ENCODE results near the gene ADGRG3.
"Not testable (repeated sequence)": the region's sequence is repeated elsewhere in the genome, so short reads cannot be mapped to it uniquely, and the experiment has no call there.

The ADGRG3 gene

GRCh38 chr16:57661936-57662906, 5.9 kb upstream of the ADGRG3 start:
- no peak for DNase-seq (ENCODE audit: extremely low read depth in 1 of 2, low read depth in 1 of 2)

GRCh38 chr16:57663436-57663835, 4.7 kb upstream of the ADGRG3 start:
- no peak for DNase-seq (ENCODE audit: extremely low read depth in 1 of 2, low read depth in 1 of 2)

GRCh38 chr16:57663917-57664661, 4.0 kb upstream of the ADGRG3 start:
- no peak for DNase-seq (ENCODE audit: extremely low read depth in 1 of 2, low read depth in 1 of 2)

GRCh38 chr16:57664662-57665025, 3.5 kb upstream of the ADGRG3 start:
- DNase-seq (ENCODE audit: extremely low read depth in 1 of 2, low read depth in 1 of 2): no peak

GRCh38 chr16:57665541-57665940, 2.6 kb upstream of the ADGRG3 start:
- DNase-seq (ENCODE audit: extremely low read depth in 1 of 2, low read depth in 1 of 2): no peak

- no peak for DNase-seq (ENCODE audit: extremely low read depth in 1 of 2, low read depth in 1 of 2)
Observed at GRCh38 chr16:57666353-57667047, 1.6 kb upstream of the ADGRG3 start.

- no peak for DNase-seq (ENCODE audit: extremely low read depth in 1 of 2, low read depth in 1 of 2)
Observed at GRCh38 chr16:57667048-57667525, 1.0 kb upstream of the ADGRG3 start.

- no peak for DNase-seq (ENCODE audit: extremely low read depth in 1 of 2, low read depth in 1 of 2)
Observed at GRCh38 chr16:57667526-57668262, 412 bp upstream of the ADGRG3 start.

GRCh38 chr16:57668630-57669475, 747 bp downstream of the ADGRG3 start:
- DNase-seq (ENCODE audit: extremely low read depth in 1 of 2, low read depth in 1 of 2): no peak

- DNase-seq (ENCODE audit: extremely low read depth in 1 of 2, low read depth in 1 of 2): no peak
Observed at GRCh38 chr16:57669476-57670162, 1.5 kb downstream of the ADGRG3 start.

- DNase-seq (ENCODE audit: extremely low read depth in 1 of 2, low read depth in 1 of 2): no peak
Observed at GRCh38 chr16:57670196-57670595, 2.1 kb downstream of the ADGRG3 start.

GRCh38 chr16:57671451-57671850, 3.3 kb downstream of the ADGRG3 start:
- not testable (repeated sequence) for DNase-seq (ENCODE audit: extremely low read depth in 1 of 2, low read depth in 1 of 2)

- no peak for DNase-seq (ENCODE audit: extremely low read depth in 1 of 2, low read depth in 1 of 2)
Observed at GRCh38 chr16:57672416-57672815, 4.3 kb downstream of the ADGRG3 start.

- DNase-seq (ENCODE audit: extremely low read depth in 1 of 2, low read depth in 1 of 2): no peak
Observed at GRCh38 chr16:57672824-57673223, 4.7 kb downstream of the ADGRG3 start.

GRCh38 chr16:57675741-57676551, 7.8 kb downstream of the ADGRG3 start:
- DNase-seq (ENCODE audit: extremely low read depth in 1 of 2, low read depth in 1 of 2): no peak

- no peak for DNase-seq (ENCODE audit: extremely low read depth in 1 of 2, low read depth in 1 of 2)
Observed at GRCh38 chr16:57676553-57677085, 8.5 kb downstream of the ADGRG3 start.

- DNase-seq (ENCODE audit: extremely low read depth in 1 of 2, low read depth in 1 of 2): no peak
Observed at GRCh38 chr16:57677622-57678369, 9.7 kb downstream of the ADGRG3 start.

Data from stimulated activated CD8-positive, alpha-beta memory T cell treated with anti-CD3 and anti-CD28 coated beads, Interleukin-7, amount 100 ng/mL, for 48 hours (primary cell).